NB4 (cell line): ENCODE measurements around the gene CHST8.

Experiments used
- CTCF ChIP-seq: IDR thresholded peaks from one replicate; pipeline ENCODE4 v1.5.1; 2012; ENCODE audit warnings: low read depth, low read length
- MYC ChIP-seq: IDR thresholded peaks from 2 replicates; pipeline ENCODE4 v1.6.1; 2011; ENCODE audit warnings: low read depth, low read length
- POLR2A ChIP-seq: IDR thresholded peaks from 2 replicates; pipeline ENCODE4 v1.6.1; 2011; ENCODE audit warnings: mild to moderate bottlenecking; ENCODE audit not compliant: insufficient read length; ENCODE audit errors: extremely low read depth

DNA sequence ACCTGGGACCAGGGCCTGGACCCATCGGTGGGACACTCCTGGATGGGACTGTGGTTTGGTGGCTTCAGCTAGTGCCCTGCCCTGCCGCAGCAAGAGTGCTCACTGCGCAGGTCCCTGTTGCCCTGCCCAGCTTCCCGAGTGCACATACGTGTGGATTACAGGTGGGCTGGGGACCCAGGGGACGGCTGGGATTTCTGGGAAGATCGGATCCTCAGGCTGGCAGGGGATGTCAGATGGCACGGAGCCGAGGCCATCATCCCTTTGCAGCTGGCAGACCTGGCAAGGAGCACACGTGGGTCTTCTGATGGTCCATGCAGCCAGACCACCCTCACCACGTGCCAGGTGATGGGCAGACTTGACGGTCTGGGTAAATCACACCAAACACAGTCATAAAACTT lies 69.3 kb downstream of the CHST8 start:
- TF ChIP-seq CTCF: no peak
- no peak for TF ChIP-seq POLR2A
- TF ChIP-seq MYC: no peak
